AG09319 (cell line): ENCODE results near the gene MYO9B.
"Not testable (repeated sequence)": the region's sequence is repeated elsewhere in the genome, so short reads cannot be mapped to it uniquely, and the experiment has no call there.

Experiments
- DNase-seq: peaks from one replicate; pipeline ENCODE4 v3.0.0-alpha.2; 2010; ENCODE audit warnings: low read depth; ENCODE audit errors: extremely low read depth
- CTCF ChIP-seq: IDR thresholded peaks from 2 replicates; pipeline ENCODE4 v1.5.1; 2011; ENCODE audit warnings: low read depth, mild to moderate bottlenecking, inconsistent platforms, low read length, moderate library complexity

The MYO9B gene

GRCh38 chr19:17180997-17181702 is 105.6 kb downstream of the MYO9B start:
- no peak for TF ChIP-seq CTCF
- DNase-seq: no peak

- DNase-seq: no peak
- no peak for TF ChIP-seq CTCF
These were observed 107.7 kb downstream of the MYO9B start for GRCh38 chr19:17183271-17183761.

GRCh38 chr19:17183858-17184321 is 108.3 kb downstream of the MYO9B start:
- TF ChIP-seq CTCF: no peak

GRCh38 chr19:17184371-17184841 is 108.8 kb downstream of the MYO9B start:
- DNase-seq: no peak

More at GRCh38 chr19:17183858-17184321, 108.3 kb downstream of the MYO9B start:
- no peak for DNase-seq

GRCh38 chr19:17185590-17185989 is 110.0 kb downstream of the MYO9B start:
- no peak for TF ChIP-seq CTCF
- no peak for DNase-seq

More at GRCh38 chr19:17184371-17184841, 108.8 kb downstream of the MYO9B start:
- no peak for TF ChIP-seq CTCF

- not testable (repeated sequence) for DNase-seq
These were observed 116.2 kb downstream of the MYO9B start for GRCh38 chr19:17191736-17192135.

GRCh38 chr19:17192751-17193150 is 117.2 kb downstream of the MYO9B start:
- TF ChIP-seq CTCF: no peak
- DNase-seq: no peak
